Measurements from ENCODE around the gene UNC13D.

The UNC13D gene

GRCh38 chr17:75849724-75850123 is 5.5 kb upstream of the UNC13D start:
- DNase-seq = no peak

GRCh38 chr17:75849279-75849646 is 5.1 kb upstream of the UNC13D start:
- DNase-seq = no peak

- peak; percentile 47 for DNase-seq
These were observed 4.5 kb upstream of the UNC13D start for GRCh38 chr17:75848523-75849278.

- no peak for DNase-seq
These were observed 3.7 kb upstream of the UNC13D start for GRCh38 chr17:75847614-75848522.

- no peak for DNase-seq
These were observed 2.7 kb upstream of the UNC13D start for GRCh38 chr17:75846692-75847613.

GRCh38 chr17:75845933-75846691 is 1.9 kb upstream of the UNC13D start:
- no peak for DNase-seq

- no peak for DNase-seq
These were observed 981 bp upstream of the UNC13D start for GRCh38 chr17:75845058-75845711.

GRCh38 chr17:75844530-75845057 is 390 bp upstream of the UNC13D start:
- DNase-seq = no peak

- no peak for DNase-seq
These were observed 1.1 kb downstream of the UNC13D start for GRCh38 chr17:75842963-75843576.

- DNase-seq = no peak
These were observed 1.8 kb downstream of the UNC13D start for GRCh38 chr17:75842411-75842810.

- DNase-seq = no peak
These were observed 3.4 kb downstream of the UNC13D start for GRCh38 chr17:75840799-75841164.

- DNase-seq = no peak
These were observed 4.0 kb downstream of the UNC13D start for GRCh38 chr17:75839942-75840798.

- no peak for DNase-seq
These were observed 5.8 kb downstream of the UNC13D start for GRCh38 chr17:75838410-75838809.

GRCh38 chr17:75837899-75838298 is 6.3 kb downstream of the UNC13D start:
- no peak for DNase-seq

- no peak for DNase-seq
These were observed 7.6 kb downstream of the UNC13D start for GRCh38 chr17:75836605-75837004.

GRCh38 chr17:75835654-75835987 is 8.6 kb downstream of the UNC13D start:
- DNase-seq = peak; percentile 48

GRCh38 chr17:75834928-75835653 is 9.1 kb downstream of the UNC13D start:
- peak; percentile 48 for DNase-seq

GRCh38 chr17:75834279-75834920 is 9.8 kb downstream of the UNC13D start:
- DNase-seq = no peak
